GM18499 (cell line): ENCODE measurements around the gene RTF2.
"Not testable (repeated sequence)": the region's sequence is repeated elsewhere in the genome, so short reads cannot be mapped to it uniquely, and the experiment has no call there.

ENCODE experiments used
- ATAC-seq: cut with Tn5 transposase; IDR thresholded peaks from one replicate; pipeline ENCODE4 v1.9.1; 2021; ENCODE audit warnings: moderate number of reproducible peaks; ENCODE audit not compliant: insufficient read depth, unreplicated experiment

RTF2 gene

GRCh38 chr20:56527521-56527920, 59.1 kb downstream of the RTF2 start:
- no peak for ATAC-seq

GRCh38 chr20:56532946-56533345, 64.5 kb downstream of the RTF2 start, which contains the start of gene FAM209B:
Gene FAM209B, plus strand, starts transcription at chr20:56533246. Its CDS starts 96 bp downstream, at chr20:56533342.
- not testable (repeated sequence) for ATAC-seq

GRCh38 chr20:56537997-56538396, 69.6 kb downstream of the RTF2 start:
- no peak for ATAC-seq

- no peak for ATAC-seq
Observed at GRCh38 chr20:56540415-56540814, 72.0 kb downstream of the RTF2 start.

DNA sequence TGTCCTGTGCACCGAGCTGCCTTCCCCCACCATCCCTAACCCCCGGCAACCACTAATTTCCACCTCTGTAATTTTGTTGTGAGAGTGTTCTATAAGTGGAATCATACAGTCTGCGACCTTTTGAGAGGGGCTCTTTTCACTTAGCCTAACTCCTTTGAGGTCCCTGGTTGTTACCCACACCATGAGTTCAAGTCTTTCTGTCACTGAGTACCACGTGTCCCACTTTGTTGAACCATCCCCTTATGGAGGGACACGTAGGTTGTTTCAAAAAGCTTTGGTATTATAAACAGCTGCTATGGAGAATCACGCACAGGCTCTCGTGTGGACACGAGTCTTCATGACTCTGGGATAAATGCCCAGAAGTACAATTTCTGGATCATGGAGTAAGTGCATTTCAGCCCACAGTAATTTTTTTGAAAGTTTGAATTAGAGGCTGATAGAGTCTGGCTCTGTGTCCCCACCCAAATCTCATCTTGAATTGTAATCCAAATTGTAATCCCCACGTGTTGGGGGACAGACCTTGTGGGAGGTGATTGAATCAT, 74.1 kb downstream of the RTF2 start:
- ATAC-seq = no peak

GRCh38 chr20:56551571-56551970, 83.1 kb downstream of the RTF2 start:
- ATAC-seq = no peak

DNA sequence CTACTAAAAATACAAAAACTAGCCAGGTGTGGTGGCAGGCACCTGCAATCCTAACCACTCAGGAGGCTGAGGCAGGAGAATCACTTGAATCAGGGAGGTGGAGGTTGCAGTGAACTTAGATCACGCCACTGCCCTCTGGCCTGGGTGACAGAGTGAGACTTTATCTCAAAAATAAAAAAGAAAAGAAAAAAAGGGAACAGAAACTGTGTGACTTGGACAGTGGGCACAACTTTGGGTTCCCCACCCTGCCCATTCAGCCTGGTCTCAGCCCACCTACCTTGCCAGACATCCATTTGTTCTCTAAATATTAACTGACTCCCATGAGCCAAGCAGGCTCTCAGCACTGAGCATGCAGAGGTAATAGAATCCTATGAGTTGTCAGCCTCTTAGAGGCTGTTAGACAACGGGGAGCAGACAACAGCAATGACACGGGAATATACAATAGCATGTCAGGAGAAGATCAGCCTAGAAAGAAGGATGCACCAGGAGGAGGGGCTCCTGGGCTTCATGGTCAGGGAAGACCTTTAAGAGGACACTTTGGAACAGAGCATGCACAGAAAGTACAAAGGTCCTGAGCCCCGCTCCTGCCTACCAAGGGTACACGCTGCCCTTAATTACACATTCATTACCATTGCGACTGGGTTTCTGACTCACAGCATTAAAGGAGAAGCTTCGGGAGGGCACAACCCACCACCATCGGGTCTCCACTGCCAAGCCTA, 84.6 kb downstream of the RTF2 start:
- ATAC-seq = no peak

DNA sequence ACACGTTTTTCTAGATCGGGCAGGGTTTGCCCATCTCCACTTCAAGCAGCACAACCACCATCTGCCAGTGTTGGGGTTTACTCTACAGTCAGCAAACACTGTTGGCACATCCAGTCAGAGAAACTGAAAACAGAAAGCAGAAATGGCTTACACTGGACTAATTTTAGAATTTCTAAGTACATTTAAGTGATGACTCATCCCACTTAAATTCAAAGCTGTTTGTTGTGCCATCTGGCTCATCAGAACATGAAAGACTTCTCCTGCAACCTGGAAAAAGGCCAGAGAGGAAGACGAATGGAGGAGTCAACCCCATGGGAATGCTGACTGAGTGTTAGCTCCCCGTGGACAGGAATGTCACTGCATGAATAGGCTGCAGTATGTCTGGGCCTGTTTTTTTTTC, 86.4 kb downstream of the RTF2 start:
- ATAC-seq = peak; percentile 71

DNA sequence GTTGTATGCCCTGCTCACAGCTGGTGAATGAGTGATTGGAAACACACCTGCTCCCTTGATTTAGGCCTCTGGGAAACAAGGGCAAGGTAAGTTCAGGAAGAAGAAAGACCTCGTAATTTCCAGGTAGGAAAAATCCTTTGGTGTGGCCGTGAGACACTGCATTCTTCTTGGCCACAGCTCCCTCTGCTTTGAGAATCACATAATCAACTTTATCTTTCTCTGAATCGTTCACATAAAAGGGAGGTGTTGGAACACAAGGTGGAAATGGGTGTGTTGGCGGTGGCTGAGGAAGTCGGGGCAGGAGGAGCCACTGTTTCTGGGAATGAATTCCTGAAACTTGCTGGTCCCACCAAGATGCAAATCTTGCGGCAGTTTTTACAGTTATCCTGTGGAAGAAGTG, 90.5 kb downstream of the RTF2 start:
- ATAC-seq = no peak

- ATAC-seq = not testable (repeated sequence)
Observed at GRCh38 chr20:56564526-56564925, 96.1 kb downstream of the RTF2 start.

DNA sequence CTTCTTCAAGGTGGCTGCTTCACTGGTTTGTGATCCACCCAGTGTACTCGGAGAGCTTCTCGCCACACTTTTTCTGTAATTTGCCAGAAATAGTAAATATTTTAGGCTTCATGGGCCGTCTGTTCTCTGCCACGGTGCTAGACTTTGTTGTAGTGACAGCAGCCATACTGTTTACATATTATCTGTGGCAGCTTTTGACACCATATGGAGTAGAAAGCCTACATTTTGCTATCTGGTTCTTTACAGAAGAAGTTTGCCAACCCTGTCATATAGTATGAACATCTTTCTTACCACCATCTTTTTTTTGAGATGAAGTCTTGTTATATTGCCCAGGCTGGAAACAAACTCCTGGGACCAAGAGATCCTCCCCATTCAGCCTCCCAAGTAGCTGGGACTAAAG, 97.1 kb downstream of the RTF2 start:
- no peak for ATAC-seq

GRCh38 chr20:56566621-56567020, 98.2 kb downstream of the RTF2 start:
- no peak for ATAC-seq
